Midbrain (tissue), 1 donor: ENCODE results near the gene VAV3.
"Not testable (repeated sequence)": the region's sequence is repeated elsewhere in the genome, so short reads cannot be mapped to it uniquely, and the experiment has no call there.

Experiments used
- DNase-seq: peaks from one replicate; lab custom pipeline; 2025; lab: John Stamatoyannopoulos, UW

VAV3 gene

DNA sequence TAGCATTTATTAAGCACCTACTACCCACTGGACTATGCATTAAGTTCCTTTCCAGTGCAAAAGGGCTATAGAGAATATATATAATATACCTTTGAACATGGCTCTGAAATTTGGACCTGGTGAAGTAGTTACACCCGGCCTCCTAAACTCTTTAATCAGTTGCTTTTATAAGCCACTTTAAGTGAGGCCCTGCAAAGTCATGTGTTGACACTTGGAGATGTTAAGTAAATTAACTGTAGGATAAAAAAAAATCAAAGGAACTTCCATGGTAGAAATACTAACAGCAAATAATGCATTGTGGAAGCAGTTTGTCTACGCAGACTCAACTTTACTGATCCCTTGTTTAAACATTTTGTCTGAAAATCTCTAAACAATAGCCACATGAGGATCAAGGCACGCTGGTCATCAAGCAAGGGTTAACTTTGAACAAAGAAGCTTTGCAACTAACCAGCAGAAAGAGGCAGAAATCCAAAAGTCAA lies 283.9 kb downstream of the VAV3 start:
- no peak for DNase-seq

DNA sequence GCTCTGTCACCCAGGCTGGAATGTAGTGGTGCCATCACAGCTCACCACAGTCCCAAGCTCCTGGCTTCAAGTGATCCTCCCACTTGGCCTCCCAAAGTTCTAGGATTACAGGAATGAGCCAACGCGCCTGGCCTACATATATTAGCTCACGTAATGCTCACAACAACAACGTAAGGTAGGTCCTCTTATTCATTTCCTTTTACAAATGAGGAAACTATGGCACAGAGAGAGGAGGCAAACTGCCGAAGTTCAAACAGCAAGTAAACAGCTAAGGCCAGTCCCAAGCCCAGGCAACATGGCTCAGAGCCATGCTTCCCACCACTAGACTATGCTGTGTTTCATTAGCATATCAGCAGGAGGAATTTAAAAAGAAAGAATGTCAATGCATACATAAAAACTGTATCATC lies 284.4 kb downstream of the VAV3 start:
- DNase-seq: no peak

DNA sequence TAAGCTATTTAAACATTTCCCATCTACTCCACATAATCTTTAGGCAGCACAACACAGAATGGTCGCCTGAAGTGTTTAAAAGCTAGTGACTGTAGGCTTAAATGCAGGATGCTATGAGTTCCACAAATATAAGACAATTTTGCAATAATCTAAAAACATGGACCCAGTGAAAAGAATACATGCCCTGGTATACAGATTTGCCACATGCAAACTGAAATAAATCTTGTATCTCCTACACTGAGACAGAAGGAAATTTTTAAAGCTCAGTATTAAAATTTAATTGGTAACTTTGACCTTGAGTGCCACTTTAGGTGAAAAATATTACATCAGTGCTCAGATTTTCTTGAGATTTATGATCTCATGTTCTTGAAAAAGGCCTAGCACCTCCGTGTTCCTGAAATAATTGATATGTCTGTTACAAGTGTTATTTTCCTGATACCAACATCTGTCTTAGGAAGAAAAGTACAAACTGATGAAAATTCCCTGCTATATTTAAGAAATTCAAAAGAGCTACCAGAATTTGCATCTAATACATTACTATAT lies 285.5 kb downstream of the VAV3 start:
- DNase-seq: no peak

GRCh38 chr1:107678993-107679392 lies 286.0 kb downstream of the VAV3 start:
- no peak for DNase-seq

DNA sequence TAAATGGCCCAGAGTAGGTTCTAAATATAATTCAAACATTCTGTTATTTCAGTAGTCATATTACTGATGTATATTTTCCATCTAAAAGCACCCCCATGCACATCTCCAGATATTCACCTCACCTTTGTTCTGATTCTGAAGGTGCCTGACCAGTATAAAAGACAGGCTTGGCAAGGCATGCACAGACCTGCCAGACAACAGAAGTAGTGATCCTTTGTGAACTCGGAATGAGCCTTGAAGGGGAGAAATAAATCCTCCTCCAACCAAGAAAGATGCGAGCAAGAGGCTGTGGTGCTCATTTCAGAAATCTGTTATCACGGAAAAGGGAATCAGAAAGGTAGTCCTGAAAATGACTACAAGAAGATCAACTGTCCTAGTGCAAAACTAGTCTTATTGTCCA lies 287.3 kb downstream of the VAV3 start:
- no peak for DNase-seq

GRCh38 chr1:107674486-107674885 lies 290.5 kb downstream of the VAV3 start:
- DNase-seq: no peak

DNA sequence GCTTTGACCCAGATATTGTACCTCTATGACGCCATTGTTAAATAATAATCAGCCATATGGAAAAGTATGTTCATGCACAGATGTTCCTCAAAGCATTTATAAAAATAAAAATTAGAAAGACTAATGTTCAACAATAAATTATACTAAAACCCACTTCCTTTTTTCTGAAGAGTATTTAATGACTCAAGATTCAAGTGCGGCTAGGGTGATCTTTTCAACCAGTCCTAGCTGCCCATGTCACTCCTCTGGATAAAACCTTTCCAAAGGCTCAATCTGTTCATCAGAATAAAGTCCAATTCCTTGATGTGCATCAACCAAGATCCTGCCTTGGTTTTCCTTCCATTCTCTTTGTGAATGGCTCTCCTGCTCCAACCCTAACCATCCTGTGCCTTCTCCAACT lies 292.0 kb downstream of the VAV3 start:
- no peak for DNase-seq

- DNase-seq: no peak
Observed at GRCh38 chr1:107670397-107671040, 294.5 kb downstream of the VAV3 start.

DNA sequence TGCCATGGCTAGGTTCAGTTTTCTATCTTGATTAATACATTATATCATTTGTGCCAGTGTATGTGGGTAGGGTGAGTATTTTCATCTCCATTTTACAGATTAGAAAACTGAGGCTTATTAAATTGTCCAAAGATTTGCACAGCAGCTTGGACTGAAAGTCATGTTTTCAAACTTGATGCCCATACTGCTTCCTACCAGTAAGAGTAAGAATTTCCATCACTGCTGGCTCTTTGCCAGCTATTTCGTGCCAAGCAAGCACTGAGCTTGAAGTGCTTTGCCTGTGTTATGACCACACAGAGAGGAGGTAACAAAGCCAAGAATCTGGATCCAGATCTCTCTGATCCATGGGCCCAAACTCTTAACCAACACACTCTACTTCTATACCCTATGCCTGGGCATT lies 295.0 kb downstream of the VAV3 start:
- DNase-seq: no peak

DNA sequence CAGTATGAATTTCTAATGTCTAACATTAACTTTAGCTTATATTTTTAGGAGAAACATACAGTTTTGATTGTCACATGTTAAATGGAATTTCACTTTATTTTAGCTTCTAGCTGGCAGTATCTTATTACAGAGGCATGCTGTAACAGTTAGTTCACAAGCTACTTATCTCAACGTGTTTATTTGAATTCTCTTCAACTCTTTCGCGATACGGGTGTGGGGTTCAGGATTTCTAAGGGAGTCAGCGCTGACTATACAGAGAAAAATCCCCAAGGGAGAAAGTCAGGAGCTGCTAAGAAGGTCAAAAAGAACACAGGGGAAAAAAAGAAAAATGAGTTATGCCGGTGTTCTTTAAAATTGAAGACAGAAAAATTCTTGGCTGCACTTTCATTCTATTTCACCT lies 296.2 kb downstream of the VAV3 start:
- DNase-seq: no peak

DNA sequence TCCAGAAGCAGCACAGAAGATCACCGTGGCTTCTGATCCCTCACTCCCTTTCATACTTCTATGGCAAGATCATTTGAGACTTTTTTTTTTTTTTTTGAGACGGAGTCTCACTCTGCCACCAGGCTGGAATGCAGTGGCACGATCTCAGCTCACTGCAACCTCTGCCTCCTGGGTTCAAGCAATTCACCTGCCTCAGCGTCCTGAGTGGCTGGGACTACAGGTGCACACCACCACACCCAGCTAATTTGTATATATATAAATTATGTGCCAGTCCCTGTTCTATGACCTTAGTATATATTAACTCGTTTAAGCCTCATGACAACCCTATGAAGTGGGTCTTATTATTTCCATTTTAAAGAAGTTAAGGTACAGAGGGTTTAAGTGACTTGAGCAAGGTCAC lies 298.5 kb downstream of the VAV3 start:
- no peak for DNase-seq

GRCh38 chr1:107664982-107665925 lies 299.7 kb downstream of the VAV3 start:
- no peak for DNase-seq

GRCh38 chr1:107662971-107663370 lies 302.0 kb downstream of the VAV3 start:
- DNase-seq: no peak

DNA sequence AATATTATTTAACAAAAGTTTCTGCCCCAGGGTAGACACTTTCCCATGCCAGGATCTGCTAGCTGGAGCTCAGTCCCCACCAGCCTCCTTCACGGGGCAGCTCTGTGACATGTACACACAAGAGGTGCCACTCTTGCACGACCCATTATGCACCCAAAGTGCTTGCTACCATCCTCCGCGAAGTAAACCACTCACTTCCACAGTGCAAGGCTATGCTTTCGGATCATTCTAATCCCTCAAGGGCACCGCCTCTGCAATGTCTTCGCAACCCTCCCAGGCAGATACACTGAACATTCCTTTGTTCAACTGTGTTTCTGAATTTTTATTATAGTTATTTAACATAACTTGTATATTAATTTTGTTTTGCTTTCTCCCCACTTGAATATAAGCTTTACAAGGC lies 303.8 kb downstream of the VAV3 start:
- no peak for DNase-seq

DNA sequence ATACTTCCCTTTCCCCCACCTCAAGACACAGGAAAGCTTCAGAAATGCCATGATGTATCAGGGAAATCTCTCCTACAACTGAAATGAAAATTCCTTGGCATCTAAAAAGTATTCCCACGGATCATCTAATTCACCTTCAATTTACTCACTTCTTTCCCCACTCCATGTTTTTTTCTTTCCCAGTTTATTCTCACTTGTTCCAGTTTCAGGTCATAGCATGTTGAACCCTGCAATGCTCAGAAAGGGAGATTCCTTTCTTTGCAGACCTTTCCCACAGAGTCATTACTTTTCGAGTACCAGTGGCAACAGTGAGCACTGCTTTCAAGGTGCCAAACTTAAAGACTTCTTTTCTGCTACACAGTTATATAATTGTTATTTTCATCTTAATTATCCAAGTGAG lies 305.0 kb downstream of the VAV3 start:
- no peak for DNase-seq

GRCh38 chr1:107657356-107657755 lies 307.6 kb downstream of the VAV3 start:
- no peak for DNase-seq

- DNase-seq: no peak
Observed at GRCh38 chr1:107653765-107654164, 311.2 kb downstream of the VAV3 start.

DNA sequence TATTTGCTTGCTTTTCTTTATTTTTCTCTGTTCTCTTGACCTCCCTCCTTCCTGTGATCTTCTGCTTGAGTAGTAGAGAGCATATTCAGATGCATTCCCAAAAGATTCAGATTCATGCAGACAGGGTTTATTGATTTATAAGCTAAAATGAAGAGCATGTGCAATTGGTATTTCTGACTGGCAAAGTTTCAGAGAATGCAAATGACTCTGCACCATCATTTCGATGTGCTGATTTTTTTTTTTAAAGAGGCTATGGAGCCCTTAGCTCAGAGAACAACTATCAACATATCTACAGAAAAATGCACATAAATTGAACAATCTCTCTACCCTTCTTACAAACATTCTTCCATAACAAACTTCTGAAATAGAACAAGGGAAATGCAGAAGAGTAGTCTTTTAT lies 312.0 kb downstream of the VAV3 start:
- DNase-seq: no peak

GRCh38 chr1:107650825-107651224 lies 314.2 kb downstream of the VAV3 start:
- not testable (repeated sequence) for DNase-seq

DNA sequence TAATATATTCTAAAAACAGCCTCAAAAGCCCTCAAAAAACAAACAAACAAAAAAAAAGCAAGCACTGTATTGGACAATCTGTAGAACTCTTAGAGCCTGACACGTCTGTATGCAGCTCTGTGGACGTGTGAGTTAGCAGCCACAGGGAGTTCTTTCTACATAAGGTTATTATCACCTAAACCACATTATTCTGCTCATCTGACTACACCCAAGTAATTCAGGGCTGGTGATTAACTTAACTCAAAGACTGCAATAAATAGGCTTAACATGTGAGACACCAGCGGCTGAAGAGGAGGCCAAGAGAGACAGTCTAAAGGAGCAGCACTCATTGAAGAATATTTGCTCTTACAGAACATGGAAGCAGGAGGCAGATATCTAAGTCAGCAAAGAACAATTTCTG lies 316.0 kb downstream of the VAV3 start:
- DNase-seq: no peak

DNA sequence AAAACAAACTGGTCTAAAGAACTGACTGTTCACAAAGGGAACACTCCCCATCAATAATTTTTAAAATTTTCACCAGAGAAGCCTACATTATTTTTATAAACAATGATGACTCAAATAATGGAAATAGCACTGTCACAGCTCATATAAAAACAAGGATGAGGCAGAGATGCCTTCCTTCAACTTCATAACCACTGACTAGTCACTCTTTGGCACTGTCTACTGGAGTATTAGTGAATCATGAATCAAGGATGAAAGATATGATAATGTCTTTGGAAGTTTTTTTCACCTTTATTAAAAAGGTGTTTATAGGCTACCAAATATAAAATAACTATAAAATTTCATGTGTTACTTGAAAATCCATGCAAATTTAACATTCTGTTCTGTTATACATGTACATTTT lies 316.9 kb downstream of the VAV3 start:
- DNase-seq: no peak

DNA sequence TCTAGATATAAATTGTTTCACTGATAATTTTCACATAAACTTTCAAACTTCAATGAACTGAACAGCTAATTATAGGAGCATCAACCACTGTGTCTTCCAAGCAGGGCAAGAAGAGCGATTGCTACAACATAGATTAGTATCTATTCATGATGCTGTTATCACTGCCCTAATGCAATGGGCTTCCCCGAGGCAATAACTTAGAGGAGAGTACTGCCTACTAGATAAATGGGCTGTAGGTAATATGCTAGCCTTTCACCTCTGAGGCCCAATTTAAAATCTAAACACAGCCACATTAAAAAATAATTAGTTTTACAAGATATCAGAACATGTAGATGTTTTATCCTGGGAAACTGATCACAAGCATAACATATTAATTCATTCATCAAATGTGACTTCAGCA lies 318.0 kb downstream of the VAV3 start:
- DNase-seq: no peak

- DNase-seq: no peak
Observed at GRCh38 chr1:107643766-107644165, 321.2 kb downstream of the VAV3 start.
